CD4-positive, alpha-beta T cell treated with Interleukin-15 for 4 hours (primary cell): Measurements from ENCODE around the gene PRLR.

ENCODE experiments used
- DNase-seq: peaks from one replicate; pipeline ENCODE4 v3.0.0-alpha.2; 2020; ENCODE audit warnings: low spot score

PRLR gene

DNA sequence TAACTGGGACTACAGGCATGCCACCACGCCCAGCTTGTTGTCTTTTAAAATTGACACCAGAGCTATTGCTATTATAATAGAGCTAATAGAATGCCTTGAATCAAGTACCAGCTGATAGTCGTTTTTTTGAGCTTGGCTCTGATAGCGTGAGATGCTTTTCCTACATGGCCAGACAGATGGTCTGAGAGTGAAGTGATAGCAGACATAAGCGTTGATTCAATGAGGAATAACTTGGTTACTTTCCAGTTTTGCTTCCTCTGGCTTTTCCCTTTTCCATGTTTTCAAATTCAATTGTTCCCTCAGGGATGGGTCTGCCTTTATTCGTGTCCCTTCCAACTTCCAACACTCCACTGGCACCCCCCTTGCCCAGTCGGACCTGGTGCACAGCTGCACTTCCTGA, 197.9 kb downstream of the PRLR start:
- DNase-seq, result no peak

DNA sequence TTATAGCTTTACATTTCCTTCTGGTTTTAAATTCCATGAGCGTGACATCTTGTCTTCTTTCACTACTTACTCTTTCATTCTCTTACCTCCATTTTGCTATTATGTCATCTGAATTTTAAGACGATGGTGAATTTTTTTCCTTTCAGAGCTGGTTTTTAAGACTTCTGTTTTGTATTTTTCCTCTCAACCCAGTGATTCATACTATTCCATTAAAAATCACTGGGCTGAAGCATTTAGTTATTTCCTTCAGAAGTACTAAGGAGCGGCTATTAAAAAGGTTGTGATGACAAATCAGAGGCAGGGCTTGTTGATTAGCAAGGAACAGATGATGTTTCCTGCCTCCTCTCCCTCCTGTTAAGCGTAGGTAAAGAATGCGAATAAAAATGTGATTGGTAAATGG, 199.0 kb downstream of the PRLR start:
- DNase-seq, result no peak

DNA sequence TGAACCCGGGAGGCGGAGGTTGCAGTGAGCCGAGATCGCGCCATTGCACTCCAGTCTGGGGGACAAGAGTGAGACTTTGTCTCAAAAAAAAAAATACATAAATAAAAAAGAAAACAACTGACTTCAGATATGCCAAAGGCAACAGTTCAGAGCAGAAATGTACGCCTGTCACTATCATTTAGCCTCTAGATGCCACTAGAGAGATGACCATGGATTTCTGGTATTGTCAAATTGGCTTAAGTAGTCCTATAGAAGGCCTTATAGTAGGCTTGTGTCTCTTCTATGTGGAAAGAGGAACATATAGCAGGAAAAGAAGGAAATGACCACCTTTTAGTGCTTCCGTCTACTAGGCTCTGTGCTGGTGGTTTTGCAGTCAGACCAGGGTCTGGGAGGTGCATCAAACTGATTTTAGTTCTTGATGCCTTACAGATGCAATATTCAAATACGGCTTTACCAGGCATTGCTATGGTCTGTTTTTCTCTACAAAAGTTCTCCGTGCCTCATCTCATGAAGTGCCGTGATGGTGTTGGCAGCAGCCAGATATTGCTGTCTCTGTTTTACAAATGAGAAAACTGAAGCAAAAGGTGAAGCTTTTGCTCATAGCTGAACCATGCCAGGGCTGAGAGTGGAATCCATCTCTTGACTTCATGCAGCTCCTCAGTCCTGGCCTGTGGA, 199.7 kb downstream of the PRLR start:
- DNase-seq, result no peak

DNA sequence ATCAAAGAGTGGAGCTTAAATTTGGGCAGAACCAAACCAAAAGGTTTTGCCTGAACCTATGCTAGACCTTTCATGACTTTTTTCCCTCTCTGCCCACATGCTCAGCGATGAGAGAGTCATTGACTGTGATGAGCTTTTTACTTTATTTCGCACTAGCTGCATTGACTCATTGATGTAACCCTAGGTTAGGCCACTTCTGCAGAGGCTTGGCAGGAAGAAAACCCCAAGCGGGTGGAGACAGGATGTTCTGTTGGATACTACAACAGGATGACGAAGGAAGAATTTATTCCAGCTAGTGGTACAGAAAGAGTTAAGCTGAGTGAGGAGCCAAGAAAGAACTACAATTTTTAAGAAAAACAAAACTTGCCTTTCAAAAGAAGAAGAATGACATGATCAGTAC, 201.0 kb downstream of the PRLR start:
- no peak for DNase-seq

DNA sequence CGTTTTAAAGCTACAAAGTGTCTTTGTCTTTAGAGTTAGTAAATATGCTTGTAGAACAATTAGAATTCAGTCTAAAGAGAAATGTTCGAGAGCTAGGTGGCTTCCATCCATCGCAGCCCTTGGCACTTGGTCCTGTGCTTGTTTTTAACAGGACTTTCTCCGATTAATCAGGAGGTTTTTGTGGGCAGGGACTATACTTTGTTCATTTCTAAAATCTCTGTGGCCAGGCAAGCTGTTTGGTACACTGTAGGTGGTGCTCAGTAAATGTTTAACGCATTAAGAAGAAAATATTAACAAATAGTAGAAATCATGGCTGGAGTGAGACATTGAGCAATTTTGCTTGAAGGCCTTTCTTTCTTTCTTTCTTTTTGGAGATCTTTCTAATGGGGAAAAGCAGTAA, 203.3 kb downstream of the PRLR start:
- no peak for DNase-seq

DNA sequence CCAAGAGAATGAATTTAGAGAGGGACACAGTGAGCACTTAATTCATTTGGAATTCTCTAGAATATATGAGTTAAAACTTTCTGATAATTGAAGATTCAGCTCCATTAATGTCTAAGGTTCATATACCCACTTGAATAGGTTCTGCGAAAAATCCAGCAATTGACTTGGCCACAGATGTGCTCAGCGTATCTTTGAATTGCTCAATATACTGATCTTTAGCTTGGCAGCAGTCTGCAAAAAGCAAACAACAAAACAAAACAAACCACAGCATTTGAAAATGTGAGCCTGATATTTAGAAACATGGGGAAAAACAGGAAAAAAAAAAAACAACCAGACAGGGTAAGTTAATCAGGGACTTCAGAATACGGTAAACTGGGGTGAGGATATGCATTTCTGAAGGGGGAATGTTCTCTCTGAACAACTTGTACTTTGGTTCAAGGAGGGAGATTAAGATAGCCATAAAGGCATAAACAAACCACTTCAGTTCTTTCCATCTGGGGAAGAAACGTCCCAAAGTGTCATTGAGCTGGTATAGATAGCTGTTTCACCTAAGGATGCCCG, 203.9 kb downstream of the PRLR start:
- DNase-seq, result no peak

DNA sequence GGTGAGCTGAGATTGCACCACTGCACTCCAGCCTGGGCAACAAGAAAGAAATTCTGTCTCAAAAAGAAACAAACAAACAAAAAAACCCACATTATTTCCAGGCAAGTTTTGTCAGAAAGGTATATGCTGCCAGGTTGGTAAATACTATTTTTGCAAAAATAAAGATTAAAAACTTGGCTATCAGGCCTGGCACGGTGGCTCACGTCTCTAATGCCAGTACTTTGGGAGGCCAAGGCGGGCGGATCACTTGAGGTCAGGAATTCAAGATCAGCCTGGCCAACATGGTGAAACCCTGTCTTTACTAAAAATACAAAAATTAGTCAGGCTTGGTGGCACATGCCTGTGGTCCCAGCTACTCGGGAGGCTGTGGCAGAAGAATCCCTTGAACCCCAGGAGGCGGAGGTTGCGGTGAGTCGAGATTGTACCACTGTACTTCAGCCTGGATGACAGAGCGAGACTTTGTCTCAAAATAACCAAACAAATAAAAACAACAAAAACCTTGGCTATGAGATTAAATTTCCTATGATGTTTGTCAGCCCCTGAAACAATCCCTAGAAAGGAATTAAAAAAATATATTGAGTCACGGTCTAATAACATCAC, 205.3 kb downstream of the PRLR start:
- no peak for DNase-seq

DNA sequence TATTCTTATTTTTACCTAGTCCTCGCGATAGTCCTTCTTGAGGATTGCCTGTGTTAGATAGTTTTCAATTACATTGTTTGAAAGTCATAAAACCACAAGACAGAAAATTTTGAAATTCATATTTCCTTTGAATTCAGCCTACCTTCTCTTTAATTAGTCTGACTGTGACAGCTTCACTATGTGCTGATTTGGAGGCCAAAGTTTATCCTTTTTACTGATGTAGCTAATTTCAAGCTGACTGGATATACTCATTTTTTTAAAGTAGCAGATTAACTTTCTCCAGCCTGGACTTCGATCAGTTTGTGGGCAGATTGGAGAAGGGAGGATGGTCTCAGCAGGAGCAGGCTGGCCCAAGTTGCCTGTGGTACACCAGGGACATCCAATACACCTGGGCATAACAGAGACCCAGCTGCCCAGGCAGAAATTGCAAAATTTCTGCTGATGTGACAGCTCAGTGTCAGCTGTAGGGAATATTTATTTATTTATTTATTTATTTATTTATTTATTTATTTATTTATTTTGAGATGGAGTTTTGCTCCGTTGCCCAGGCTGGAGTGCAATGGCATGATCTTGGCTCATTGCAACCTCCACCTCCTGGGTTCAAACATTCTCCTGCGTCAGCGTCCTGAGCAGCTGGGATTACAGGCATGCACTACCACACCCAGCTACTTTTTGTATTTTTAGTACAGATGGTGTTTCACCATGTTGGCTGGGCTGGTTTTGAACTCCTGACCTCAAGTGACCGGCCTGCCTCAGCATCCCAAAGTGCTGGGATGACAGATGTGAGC, 206.7 kb downstream of the PRLR start:
- no peak for DNase-seq

DNA sequence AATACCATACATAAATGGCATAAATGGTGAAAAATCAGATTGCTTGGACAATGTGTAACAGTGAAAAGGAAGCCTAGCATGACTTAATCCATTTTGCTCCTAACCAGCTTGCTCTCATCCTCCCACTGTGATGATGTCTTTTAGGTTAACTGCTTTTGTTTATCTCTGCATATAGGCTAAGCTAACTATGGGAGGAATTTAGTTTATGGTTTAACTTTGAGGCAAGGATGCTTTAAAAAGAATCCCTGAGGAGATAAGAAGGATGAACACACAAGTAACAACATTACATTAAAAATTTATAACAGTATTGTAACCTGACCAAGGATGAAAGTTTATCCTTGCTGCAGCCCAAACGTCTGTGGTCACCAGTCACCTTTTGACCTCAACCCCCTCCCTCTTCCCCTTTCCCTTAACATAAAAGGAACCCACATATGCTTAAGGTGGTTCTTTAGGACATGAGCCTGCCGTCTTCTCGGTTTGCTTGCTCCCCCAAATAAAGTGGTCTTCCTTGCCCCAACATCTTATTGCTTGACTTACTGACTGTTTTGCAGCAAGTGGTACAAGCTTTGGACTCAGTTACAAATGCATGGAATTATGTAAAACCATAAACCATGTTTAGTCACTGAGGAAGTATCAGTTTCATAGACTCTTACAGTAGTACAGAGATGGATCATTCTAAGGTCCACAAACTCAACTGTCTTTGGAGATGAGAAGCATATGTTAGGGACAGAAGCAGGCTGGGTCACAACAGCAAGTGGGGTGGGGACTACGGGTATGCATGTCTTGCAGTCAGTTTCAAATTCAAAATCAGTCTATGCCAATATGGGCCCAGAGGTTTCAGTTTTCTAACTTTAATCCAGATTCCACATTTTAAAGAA, 213.9 kb downstream of the PRLR start:
- DNase-seq, result no peak

DNA sequence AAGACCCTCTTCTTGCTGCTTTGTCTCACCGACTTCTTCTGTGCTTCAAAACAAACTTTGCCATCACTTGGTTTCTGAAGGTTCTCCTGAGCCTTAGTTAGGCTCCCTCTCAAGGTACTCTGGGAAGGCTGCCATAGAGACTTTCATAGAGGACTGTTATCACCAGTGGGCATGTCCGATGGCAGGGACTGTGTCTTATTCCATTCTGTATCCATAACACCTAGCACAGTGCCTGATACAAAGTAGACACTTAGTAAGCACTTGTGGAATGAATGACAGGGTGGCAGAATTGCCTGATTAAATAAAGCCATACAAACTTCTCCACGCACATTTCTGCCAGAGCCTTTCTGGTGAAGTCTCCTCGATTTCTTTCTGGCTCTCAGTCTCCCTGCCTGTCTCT, 215.2 kb downstream of the PRLR start:
- no peak for DNase-seq

DNA sequence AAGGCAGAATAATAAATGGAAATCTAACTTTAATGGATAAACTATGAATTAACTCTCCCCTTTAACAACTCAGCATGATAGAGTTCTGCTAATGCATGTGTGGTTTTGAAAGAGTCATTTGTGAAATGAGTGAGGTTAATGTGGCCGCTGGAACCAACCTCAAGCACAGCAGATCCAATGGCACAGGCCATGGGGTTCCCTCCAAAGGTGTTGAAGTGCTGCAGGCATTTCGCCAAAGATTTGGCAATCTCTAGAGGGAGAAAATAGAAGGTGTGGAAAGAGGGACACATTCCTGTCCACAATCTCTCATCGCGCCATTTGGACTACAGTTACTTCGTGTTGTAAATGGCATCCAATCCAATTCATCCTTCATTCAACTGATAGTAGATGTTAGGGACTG, 217.5 kb downstream of the PRLR start:
- no peak for DNase-seq

DNA sequence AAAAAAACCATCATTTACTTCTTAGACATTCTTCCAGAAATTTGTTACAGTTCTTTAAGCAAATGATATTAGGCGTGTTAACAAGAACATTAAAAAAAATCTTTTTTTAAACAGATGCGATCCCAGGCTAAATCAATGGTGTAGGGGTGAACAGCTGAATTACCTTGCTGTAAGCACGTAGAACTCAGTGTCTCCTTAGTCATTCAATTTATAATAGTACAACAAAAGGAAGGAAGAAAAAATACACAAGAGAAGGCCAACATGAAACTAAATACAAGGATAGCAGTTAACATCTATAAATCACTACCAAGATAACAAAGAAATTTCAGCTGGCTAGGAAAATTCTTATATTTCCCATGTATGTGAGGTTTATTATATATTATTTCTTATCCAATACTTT, 217.9 kb downstream of the PRLR start:
- no peak for DNase-seq

DNA sequence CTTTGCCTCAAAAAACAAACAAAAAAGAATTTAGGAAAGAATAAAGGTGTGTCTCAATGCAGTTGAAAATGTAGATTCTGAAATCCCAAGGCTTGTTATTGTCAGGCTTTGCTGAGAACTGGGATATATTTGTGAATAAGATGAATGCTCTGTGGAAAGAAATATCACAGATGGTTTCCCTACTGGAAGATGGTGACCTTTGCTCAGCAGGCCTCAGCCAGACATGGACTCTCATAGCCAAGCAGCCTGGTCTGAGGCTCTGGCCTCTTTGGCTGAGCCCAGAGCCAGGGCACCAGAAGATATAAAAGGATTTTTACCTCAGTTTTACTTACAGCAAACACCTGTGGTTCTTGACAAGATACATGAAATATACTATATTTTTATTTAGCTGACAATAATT, 219.6 kb downstream of the PRLR start:
- DNase-seq, result no peak

DNA sequence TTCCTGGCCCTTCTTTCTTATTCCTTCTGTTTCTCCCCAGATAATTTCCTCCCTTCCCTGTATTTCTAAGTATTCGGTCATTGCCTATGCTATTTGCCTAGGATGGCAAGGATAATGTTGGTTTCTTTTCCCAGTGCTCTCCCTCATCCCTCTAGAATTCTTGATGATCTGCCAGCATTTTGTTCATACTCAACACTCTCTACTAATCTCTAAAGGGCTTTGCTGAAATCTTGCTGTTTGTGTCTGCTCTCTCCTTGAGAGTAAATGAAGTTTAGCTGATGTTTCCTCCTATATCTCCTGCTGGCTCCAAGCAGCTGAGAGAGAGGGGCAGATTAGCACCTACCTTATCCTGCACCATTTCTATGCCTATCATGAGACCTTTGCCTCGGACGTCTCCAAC, 220.6 kb downstream of the PRLR start:
- DNase-seq, result no peak

DNA sequence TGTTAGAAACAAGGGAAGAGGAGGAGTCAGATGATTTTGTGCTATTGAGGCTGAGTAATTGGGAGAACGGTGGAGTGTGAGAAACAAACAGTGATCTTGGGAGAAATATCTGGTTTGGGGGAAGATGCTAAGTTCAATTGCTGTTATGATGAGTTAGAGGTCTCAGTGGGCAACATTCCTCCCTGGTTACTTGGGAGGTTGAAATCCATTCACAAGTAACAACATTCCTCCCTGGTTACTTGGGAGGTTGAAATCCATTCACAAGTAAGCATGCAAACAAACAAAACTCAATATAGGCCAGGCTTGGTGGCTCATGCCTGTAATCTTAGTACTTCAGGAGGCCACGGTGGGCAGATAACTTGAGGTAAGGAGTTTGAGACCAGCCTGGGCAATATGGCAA, 221.3 kb downstream of the PRLR start:
- no peak for DNase-seq

DNA sequence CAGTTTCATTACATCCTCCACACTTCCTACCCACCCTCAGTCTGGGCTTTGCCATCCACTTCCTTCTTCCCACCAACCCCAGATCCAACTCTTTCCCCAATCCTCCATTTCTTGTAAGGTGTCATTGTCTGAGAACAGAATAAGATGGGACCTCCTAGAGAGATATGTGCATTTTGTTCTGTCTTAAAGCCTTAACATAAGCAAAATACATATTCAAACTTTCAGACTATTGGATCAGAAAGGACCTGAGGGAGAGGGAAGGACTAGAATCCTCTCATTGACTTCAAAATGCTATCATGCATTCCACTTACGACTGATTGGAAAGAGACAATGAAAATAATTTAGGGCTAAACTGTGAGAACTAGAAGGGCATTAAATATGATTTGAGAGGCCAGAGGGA, 225.5 kb downstream of the PRLR start:
- no peak for DNase-seq

DNA sequence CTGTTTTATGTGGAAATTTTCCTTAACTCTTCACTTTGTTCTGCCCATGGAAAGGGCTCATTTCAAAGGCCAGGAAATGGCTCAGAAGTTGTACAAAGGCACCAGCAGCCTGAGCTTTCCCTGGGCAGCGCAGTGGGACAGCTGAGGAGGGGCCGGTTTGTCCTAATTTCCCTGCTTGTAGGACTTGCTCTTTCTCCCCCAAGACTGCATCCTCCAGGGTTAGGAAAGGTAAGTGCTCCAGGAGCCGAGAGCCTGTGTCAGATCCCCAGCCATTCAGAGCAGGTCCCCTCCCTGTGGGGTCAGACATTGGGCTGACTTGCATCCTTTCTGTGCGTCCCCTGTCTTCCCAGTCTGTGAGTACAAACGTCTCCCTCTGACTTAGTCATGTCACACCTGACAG, 226.1 kb downstream of the PRLR start:
- DNase-seq, result no peak

DNA sequence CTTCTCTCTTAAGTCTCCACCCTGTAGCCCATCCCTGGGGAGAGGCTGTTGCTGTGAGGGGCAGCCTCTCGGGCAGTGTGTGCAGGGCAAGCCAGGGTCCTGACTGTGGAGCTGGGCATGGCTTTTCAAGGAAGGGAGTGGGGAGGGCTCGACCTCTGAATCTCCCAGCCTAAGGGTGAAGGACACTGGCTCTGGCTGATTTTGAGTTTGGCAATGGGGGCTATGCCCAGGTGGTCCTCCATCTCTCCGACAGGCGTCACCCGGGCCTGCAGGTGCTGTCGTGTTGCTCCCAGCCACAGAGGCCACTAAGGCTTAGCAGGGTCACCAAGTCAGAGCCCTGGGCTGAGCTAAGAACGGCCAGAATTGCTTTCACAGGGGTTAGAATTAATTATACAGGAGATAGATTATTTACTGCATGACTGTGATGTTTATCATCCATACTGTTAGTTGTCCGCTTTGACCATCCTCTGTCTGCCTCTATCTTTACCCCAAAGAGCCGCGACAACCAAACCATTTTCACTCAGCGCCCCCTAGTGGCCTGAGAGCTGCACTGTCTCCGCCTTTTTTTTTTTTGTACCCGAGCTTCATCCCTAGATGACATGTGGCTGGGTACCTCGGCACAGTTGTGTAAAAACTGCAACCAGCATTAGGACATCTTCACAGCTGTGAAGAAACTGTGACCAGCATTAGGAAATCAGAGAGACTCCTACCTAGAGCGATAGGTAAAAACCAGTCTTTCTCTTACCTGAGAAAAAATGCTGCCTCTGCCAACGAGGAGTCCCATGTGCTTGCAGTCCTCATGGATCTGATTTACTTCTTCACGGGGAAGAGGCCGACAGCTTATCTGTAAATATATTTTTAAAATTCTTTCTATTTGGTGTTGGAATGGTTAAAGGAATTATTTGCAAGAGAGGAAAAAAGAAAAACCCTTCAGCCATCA, 227.0 kb downstream of the PRLR start:
- peak; percentile 19 for DNase-seq

DNA sequence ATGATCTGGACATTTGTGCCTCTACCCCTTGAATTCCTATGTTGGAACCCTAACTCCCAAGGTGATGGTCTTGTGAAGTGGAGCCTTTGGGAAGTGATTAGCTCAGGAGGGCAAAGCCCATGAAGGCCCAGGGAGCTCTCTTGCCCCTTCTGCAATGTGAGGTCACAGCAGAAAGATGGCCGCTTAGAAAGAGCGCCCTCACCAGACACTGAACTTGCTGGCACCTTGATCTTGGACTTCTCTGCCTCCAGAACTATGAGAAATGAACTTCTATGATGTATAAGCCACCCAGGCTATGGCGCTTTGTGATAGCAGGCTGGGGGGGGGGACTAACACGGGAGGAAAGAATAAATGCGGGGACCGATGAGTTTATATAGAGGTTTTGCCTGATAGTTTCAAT, 227.8 kb downstream of the PRLR start:
- no peak for DNase-seq

DNA sequence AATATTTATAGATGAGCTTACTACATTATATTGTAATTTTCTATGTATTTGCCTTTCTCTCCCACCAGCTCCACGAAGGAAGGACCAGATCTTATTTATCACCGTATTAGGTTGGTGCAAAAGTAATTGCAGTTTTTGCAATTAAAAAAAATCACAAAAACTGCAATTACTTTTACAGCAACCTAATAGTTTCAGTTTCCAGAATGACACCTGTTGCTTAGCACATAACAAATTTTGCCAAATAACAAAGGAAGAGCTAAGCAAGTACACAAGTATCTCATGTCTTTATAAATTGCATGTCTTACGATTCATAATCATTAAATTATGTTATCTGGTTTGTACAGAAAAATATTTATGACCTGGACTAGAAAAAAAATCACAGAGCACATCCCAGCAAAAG, 228.4 kb downstream of the PRLR start:
- no peak for DNase-seq
